GM12878 (cell line): Measurements from ENCODE around the gene CC2D1A.

ENCODE experiments used
- ATF2 ChIP-seq: IDR thresholded peaks from 2 replicates; pipeline ENCODE4 v1.6.1; 2012; ENCODE audit warnings: low read length, inconsistent platforms
- CHD1 ChIP-seq: IDR thresholded peaks from 2 replicates; pipeline ENCODE4 v1.6.1; 2012; ENCODE audit warnings: low read depth, low read length, improper control_type of control experiment
- CREB1 ChIP-seq: IDR thresholded peaks from 2 replicates; pipeline ENCODE4 v1.6.1; 2012; ENCODE audit warnings: low read depth, mild to moderate bottlenecking, inconsistent platforms
- EZH2 ChIP-seq: IDR thresholded peaks from 2 replicates; pipeline ENCODE4 v1.6.1; 2012; ENCODE audit warnings: low read depth, mild to moderate bottlenecking, control low read depth, inconsistent platforms, low read length, borderline replicate concordance; ENCODE audit not compliant: control insufficient read depth
- HDAC2 ChIP-seq: fragments of 200-600 bp; sonication (generic); IDR thresholded peaks from 2 replicates; pipeline ENCODE4 v1.6.1; 2017
- JUND ChIP-seq: IDR thresholded peaks from 2 replicates; pipeline ENCODE4 v1.6.1; 2012; ENCODE audit warnings: low read depth, mild to moderate bottlenecking, low read length, improper control_type of control experiment, moderate library complexity
- KLF5 ChIP-seq: fragments of 450-650 bp; IDR thresholded peaks from 2 replicates; pipeline ENCODE4 v1.6.1; 2014; ENCODE audit warnings: mild to moderate bottlenecking; ENCODE audit not compliant: partially characterized antibody
- NR2C1 ChIP-seq: fragments of 450-650 bp; IDR thresholded peaks from 2 replicates; pipeline ENCODE4 v1.6.1; 2017; ENCODE audit warnings: antibody characterized with exemption, mild to moderate bottlenecking, moderate library complexity
- SIN3A ChIP-seq: IDR thresholded peaks from 2 replicates; pipeline ENCODE4 v1.6.1; 2012; ENCODE audit warnings: low read depth, low read length, improper control_type of control experiment
- SREBF2 ChIP-seq: IDR thresholded peaks from 2 replicates; pipeline ENCODE4 v1.6.1; 2012; ENCODE audit warnings: mild to moderate bottlenecking, low read length

- TF ChIP-seq HDAC2: no peak
- TF ChIP-seq NR2C1: no peak
- no peak for TF ChIP-seq JUND
- no peak for TF ChIP-seq CREB1
- no peak for TF ChIP-seq KLF5
- TF ChIP-seq EZH2: no peak
- no peak for TF ChIP-seq ATF2
- TF ChIP-seq SIN3A: no peak
- TF ChIP-seq CHD1: no peak
- no peak for TF ChIP-seq SREBF2
Measured at GRCh38 chr19:13931391-13932148, 25.6 kb downstream of the CC2D1A start.
